Large intestine (tissue), 3 donors: ENCODE measurements around the gene TUBA3D. TPM values are rescaled to one million over a fixed set of nuclear protein-coding genes. Genes with fewer than 3 reads are reported as not detected.
"Not testable (repeated sequence)": the region's sequence is repeated elsewhere in the genome, so short reads cannot be mapped to it uniquely, and the experiment has no call there.

ENCODE experiments used
- DNase-seq, 2 donors: peaks; one replicate each; pipeline versions ENCODE4 v3.0.0 to v3.0.0-alpha.2; 2013
- H3K27ac ChIP-seq: one replicate; pipeline ENCODE4 v1.5.1; 2013; ENCODE audit warnings: low read length
- H3K27me3 ChIP-seq: 2 replicates; pipeline ENCODE4 v1.6.1; 2013; ENCODE audit warnings: low read length; ENCODE audit not compliant: control insufficient read depth, insufficient read depth
- H3K36me3 ChIP-seq: 2 replicates; pipeline ENCODE4 v1.6.1; 2013; ENCODE audit warnings: low read length; ENCODE audit not compliant: control insufficient read depth, insufficient read depth
- H3K4me1 ChIP-seq: one replicate; pipeline ENCODE4 v1.6.1; 2013; ENCODE audit warnings: low read length; ENCODE audit not compliant: control insufficient read depth, insufficient read depth
- H3K4me3 ChIP-seq: one replicate; pipeline ENCODE4 v1.5.1; 2013; ENCODE audit warnings: low read length
- H3K9me3 ChIP-seq: one replicate; pipeline ENCODE4 v1.6.1; 2013; ENCODE audit warnings: mild to moderate bottlenecking, low read depth, low read length, moderate library complexity; ENCODE audit not compliant: control insufficient read depth
- WGBS: methylation state at CpG from one replicate; pipeline ENCODE4 v1.1.5; 2013; ENCODE audit warnings: low lambda C conversion rate; ENCODE audit not compliant: insufficient coverage; 5-methylcytosine and 5-hydroxymethylcytosine counted together
- polyA plus RNA-seq: library from polyadenylated mRNA; unstranded; fragments of 120-200 nt; gene quantifications from one replicate; pipeline ENCODE4 v1.2.1, GENCODE V29; 2013

Gene TUBA3D
- polyA plus RNA-seq, 1 donor = 0.99 TPM

- no peaks in the 10 kb centered on the region for H3K4me1 ChIP-seq
- WGBS = 80% methylated on average over 3 of the region's 20 CpGs
- H3K36me3 ChIP-seq = peaks cover 17% of the 10 kb centered on the region
- H3K9me3 ChIP-seq = no peaks in the 10 kb centered on the region
- H3K27me3 ChIP-seq = no peaks in the 10 kb centered on the region
- H3K27ac ChIP-seq = no peak overlapping the region
- DNase-seq = no peak
- no peak overlapping the region for H3K4me3 ChIP-seq
Observed at GRCh38 chr2:131521961-131522781, 46.3 kb downstream of the TUBA3D start.

DNA sequence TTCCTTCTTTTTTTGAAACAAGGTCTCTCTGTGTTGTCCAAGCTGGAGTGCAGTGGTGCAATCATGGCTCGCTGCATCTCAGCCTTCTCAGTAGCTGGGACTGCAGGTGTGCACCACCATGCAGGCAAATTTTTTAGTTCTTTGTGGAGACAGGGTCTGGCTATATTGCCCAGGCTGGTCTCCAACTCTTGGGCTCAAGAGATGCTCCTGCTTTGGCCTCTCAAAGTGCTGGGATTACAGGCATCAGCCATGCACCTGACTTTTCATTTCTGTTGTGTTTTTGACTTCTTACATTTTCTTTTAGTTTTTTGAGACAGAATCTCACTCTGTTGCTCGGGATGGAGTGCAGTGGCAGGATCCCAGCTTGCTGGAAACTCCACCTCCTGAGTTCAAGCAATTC is 49.3 kb downstream of the TUBA3D start:
- not testable (repeated sequence) for H3K36me3 ChIP-seq, H3K9me3 ChIP-seq, H3K27me3 ChIP-seq, H3K4me1 ChIP-seq, H3K4me3 ChIP-seq, H3K27ac ChIP-seq, DNase-seq
- no CpG with 5 or more reads among the region's 2 CpGs for WGBS

GRCh38 chr2:131527131-131528001 is 51.4 kb downstream of the TUBA3D start, which contains the start of gene CCDC74A:
CCDC74A (plus strand) TSS chr2:131527888; CDS start chr2:131527971, 83 bp downstream.
- H3K27ac ChIP-seq, H3K4me1 ChIP-seq, H3K27me3 ChIP-seq, H3K9me3 ChIP-seq, H3K36me3 ChIP-seq: not testable (repeated sequence)
- DNase-seq = peak; percentile 31 to 54
- 80% methylated on average over 1 of the region's 47 CpGs for WGBS
- peak within 1 kb of the TSS; percentile 10 for H3K4me3 ChIP-seq

- H3K4me1 ChIP-seq, H3K4me3 ChIP-seq, DNase-seq, H3K36me3 ChIP-seq, H3K9me3 ChIP-seq, H3K27me3 ChIP-seq, H3K27ac ChIP-seq: not testable (repeated sequence)
- no CpG with 5 or more reads among the region's 26 CpGs for WGBS
Observed at GRCh38 chr2:131528981-131529863, 53.3 kb downstream of the TUBA3D start.

GRCh38 chr2:131529864-131530445 is 54.0 kb downstream of the TUBA3D start:
- H3K4me3 ChIP-seq, H3K9me3 ChIP-seq, DNase-seq, H3K36me3 ChIP-seq, H3K4me1 ChIP-seq, H3K27ac ChIP-seq, H3K27me3 ChIP-seq: not testable (repeated sequence)
- no CpG with 5 or more reads among the region's 5 CpGs for WGBS

DNA sequence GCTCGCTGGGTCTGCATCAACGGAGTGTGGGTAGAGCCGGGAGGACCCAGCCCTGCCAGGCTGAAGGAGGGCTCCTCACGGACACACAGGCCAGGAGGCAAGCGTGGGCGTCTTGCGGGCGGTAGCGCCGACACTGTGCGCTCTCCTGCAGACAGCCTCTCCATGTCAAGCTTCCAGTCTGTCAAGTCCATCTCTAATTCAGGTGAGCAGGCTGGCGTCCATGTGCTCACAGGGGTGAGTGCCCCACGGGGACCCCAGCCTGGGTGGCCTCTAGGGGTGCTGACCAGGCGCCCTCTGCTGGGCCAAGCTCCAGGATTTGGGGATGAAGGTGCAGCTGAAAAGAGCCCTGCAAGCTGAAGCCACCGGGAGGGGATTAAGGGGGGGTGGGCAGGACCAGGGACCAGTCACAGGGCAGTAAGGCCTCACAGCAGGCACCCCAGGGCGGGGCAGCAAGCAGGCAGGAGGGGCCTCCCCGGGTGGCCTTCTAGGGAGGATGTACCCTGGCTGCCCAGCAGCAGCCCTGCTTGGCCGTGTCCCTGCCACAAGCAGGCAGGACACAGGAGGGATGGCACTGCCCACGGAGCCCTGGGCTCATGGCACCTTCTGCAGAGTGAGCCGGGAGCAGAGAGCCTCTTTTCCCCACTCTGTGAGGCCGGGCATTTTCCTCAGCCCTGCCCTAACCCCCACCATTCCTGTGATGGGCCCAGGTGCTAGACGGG is 54.9 kb downstream of the TUBA3D start:
- not testable (repeated sequence) for H3K27ac ChIP-seq, H3K4me1 ChIP-seq, DNase-seq, H3K4me3 ChIP-seq, H3K27me3 ChIP-seq, H3K36me3 ChIP-seq, H3K9me3 ChIP-seq
- WGBS = no CpG with 5 or more reads among the region's 22 CpGs

GRCh38 chr2:131531547-131532185 is 55.7 kb downstream of the TUBA3D start:
- not testable (repeated sequence) for H3K36me3 ChIP-seq, DNase-seq, H3K4me1 ChIP-seq, H3K9me3 ChIP-seq, H3K27me3 ChIP-seq, H3K27ac ChIP-seq, H3K4me3 ChIP-seq
- WGBS = no CpG with 5 or more reads among the region's 11 CpGs
